Endothelial cell of hepatic sinusoid (primary cell): ENCODE measurements around the gene KPNB1.

Experiments
- in situ Hi-C: cut with HindIII; loops from 2 replicates; pipeline ENCODE4 v1.10.0; 2017; ENCODE audit warnings: low sequenced_read_pairs

The KPNB1 gene

DNA sequence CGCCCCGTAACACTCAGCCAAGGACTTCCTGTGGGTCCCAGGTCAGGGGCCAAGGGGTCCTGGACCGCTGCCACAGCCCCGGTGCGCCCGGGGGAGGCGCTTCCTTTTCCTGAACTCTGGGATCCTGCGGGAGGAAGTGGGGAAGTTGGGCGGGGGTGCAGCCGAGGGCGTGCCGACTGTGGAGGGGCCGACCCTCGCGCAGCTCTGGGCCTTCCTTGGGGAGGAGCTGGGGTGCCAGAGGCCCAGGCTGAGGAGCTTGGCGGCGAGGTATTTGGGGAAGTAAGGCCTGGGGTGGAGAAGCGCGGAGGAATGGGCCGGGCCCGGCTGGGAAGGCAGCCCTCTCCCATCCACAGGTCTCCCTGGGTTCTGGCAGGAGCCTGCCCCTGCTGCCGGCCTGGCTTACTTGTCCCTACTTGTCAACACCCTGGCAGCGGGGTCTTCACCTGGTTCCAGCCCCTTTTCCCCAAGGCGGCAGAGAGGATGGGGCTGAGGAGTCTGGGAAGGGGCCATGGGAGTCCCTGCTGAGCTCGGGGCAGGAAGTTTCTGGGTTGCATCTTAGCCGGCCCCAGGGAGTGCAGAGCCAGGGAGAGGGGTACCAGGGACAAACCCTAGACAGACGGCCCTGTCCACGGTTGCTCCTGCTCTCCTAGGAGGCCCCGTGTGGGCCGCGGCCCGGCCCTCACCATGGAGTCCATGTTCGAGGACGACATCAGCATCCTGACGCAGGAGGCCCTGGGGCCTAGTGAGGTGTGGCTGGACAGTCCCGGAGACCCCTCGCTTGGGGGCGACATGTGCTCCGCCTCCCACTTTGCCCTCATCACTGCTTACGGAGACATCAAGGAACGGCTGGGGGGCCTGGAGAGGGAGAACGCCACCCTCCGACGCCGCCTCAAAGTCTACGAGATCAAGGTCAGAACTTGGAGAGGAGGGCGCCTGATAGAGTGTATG, 46.0 kb downstream of the KPNB1 start:
- in situ Hi-C loops: no loop called here

DNA sequence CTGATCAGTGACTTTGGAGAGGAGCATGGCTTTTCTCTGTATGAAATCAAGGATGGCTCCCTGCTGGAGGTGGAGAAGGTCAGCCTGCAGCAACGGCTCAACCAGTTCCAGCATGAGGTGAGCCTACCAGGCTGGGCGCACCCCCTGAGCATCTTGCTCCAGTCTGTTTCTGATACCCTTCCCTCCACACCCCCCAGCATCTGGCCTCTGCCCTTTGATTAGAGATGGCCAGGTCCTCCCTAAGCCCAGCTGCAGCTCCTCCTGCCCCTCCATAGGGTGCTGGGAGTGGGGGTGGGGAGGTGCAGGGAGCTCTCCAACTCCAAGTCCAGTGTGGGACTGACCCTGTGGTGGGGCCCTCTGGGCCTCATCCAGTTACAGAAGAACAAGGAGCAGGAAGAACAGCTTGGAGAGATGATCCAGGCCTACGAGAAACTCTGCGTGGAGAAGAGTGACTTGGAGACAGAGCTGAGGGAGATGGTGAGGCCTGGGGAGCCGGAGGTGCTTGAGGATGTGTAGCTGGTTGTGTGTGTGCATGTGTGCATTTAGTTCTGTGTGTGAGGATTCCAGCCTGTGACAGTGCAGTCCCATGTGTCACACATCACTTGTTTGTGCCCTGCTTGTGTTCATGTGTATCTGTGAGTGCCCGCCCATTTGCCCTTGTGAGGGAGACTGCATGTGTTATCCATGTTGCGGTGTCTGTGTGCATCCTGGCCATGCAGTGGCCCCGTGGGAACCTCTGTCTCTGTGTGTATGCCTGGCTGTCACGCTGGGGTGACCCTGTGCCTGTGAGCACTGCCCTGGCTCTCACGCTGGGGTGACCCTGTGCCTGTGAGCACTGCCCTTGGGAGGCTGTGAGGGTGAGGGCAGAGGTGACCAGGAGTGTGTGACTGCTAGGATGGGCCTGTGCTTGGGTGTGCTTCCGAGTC, 47.3 kb downstream of the KPNB1 start:
- in situ Hi-C loops: no loop called here

DNA sequence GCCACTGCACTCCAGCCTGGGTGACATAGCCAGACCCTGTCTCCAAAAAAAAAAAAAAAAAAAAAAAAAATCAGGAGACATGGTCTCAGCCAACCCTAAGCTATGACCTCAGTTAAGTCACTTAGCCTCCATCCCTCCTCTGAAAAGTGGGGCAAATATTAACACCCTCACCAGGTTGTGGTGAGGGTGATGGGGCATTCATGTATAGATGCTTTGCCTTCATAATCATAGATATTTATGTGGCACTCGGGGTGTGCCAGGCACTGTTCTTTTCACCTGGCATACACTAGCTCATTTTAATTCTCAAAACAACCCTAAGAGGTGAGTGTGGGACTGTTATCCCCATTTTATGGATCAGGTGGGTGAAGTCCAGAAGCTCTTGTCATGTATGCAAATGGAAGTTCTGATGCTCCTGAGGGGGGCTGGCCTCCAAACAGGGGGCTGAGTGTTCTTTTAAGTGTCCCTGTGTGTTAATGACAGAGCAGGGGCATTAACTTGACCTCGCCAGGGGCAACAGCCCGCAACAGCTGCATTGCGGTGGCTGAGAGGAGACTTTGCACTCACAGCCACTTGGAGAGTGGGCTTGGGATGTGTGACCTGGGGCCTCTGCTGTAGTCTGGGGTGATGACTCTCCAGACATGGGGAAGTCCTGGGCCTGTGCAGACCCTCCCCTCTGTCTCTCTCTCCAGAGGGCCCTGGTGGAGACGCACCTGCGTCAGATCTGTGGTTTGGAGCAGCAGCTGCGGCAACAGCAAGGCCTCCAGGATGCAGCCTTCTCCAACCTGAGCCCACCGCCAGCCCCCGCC, 48.4 kb downstream of the KPNB1 start:
- in situ Hi-C loops: no loop called here

DNA sequence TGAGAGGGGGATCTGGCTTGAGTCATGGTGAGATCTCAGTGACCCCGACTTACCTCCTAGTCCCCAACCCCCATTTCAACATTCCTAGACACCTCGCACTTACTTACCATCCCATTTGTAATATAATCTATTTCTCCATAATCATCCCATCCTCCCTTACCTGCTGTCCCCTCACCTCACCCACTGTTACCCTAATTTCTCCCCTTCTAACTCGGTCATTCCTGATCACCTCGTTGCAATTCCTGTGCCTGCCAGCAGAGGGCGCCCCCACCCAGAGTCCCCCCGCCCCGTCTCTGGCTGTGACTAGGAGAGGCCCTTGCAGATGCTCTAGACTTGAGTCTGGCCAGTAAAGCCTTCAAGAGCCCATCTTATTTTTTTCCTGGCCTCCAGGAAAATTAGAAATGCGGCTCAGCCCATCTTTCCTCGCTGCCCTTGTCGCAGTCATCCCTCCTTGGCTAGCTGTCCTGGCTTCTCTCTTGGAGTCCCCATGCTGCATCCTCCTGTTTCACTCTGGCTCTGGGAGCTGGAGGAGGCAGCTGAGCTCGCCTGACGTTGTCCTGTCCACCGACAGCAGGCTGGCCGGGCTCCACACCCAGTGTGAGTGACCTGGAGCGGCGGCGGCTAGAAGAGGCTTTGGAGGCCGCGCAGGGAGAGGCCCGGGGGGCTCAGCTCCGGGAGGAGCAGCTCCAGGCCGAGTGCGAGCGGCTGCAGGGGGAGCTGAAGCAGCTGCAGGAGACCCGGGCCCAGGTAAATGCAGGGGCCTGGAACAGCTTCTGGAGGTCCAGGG, 49.2 kb downstream of the KPNB1 start:
- in situ Hi-C loops: no loop called here

DNA sequence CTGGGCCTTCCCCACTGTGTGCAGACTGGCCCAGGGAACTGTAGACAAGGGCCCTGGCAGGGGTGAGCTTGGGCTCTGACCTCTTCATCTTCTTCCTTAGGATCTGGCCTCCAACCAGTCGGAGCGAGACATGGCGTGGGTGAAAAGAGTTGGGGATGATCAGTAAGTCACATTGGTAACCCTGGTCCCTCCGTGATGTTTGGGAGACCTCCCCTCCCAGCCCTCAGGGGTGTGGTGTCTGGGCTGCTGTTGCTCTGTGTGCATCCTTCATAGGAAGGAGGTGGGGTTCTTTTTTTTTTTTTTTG, 49.8 kb downstream of the KPNB1 start:
- in situ Hi-C loops: no loop called here

DNA sequence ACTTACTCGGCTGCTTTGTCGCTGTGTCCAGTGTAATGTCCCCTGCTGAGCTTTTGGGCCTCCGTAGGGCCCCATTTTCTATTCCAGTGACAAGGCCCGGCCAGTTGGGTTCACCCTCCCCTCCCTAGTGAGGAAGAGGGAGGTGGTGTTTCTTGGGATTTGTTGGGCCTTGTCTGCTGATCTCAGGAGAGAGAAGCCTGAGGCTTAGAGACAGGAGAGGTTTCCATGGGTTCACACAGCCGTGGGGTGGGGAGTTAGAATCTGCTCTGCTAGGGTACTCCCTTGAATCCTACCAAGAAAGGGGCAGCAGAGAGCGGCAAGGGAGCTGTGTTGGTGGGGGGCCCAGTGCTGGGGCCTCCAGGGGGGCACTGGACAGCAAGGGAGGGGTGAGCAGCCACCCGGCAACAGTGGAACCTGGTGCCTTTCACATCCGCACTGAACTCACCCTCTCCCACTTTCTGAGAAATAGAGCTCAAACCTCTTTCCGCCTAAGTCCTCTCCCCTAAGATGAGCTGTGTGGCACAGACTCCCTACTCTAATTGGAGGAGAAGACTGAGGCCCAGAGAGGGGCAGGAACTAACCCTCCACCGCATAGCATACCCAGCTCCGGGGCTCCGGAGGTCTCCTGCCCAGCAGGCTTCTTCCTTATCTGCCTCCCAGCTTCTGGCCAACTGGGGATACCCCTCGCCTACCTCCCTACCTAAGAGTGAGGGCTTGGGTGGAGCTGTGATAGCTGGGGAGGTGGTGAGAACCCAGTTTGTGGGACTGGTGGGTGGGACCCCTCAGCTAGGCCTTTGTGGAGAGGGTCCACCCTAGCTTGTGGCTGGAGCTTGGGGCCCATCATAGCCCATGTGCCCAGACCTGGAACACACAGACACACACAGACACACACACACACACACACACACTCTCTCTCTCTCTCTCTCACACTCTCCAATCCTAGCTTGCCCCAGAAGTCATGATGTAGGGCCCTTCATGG, 51.0 kb downstream of the KPNB1 start:
- in situ Hi-C loops: no loop called here

DNA sequence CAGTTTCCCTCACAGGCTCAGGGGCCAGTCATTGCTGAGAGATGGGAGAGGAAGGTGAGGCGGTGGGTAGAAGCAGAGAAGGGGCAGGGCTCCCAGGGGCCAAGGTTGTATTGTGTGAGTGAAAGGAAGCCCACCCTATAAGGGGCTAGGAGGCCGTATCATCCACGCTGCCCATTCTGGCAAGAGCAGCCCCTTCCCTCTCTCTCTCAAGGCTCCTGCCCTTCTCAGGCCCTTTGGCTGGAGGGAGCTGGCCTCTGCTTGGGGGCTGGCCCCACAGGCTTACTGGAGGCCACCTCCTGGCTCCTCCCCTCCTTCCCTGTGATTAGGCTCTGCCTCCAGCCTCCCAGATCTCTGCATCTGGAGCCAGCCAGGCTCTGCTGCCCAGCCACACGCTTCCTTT, 51.9 kb downstream of the KPNB1 start:
- in situ Hi-C loops: no loop called here

DNA sequence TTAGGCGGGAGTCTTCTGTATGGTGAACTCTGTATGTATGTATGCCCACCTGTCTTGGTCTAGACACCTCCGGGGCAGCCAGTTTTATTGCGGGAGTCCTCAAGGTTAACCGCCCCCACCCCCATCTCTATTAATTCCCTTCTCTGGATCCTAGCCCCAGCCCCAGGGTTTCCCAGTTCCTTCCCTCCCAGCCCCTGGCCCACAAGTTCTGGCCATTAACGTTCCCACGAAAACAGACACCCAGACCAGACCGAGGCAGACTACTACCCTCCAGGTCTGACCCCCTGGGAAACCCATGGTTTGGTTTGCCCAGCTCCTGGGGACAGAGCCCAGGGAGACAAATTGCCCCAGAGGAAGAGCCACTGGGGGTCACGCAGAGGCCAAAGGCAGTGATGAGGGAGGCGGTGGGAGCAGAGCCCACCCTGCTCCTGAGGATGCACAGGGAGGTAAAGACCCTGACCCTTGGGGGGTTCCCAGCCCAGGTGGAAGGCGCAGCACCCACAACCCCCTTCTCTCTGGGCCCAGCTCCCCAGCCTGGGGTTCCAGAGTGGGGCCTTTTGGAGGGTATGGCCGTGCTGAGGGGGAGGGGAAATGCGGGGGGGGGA, 52.8 kb downstream of the KPNB1 start:
- in situ Hi-C loops: no loop called here

DNA sequence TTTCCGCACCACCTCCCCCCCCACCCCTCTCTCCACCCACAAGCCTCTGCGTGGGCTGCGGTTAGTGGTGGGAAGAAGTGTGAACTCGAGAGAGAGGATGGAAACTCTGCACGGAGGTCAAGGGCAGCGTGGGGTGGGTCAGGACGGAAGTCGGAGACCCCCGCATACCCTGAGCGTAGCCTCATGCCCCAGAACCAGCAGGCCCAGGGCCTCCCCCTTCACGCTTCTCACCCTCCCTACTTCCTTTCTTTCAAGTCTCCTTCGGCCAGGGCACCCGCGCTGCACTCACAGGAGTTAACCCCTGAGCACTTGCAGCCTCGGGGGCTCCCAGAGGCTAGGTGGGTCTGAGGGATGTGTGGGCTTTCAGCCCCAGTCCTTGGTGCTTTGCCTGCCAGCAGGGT, 53.5 kb downstream of the KPNB1 start:
- in situ Hi-C loops: no loop called here

DNA sequence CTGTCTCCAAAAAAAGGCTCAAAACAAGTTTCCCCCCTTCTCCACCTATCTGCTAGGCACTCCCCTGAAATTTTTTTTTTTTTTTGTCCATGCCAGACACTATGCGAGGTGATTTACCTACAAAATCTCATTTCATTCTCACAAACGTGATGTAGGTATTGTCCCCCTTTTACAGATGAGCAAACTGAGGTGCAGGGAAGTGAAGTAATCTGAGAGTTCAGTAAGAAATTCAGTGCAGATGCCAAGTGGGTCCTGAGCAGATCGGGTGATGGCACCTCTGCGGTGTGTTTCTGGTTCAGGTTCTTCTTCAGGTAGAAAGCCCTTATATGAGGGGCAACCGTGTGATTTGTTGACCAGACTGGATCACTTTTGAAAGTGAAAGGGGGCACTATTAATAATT, 54.0 kb downstream of the KPNB1 start:
- in situ Hi-C loops: no loop called here

DNA sequence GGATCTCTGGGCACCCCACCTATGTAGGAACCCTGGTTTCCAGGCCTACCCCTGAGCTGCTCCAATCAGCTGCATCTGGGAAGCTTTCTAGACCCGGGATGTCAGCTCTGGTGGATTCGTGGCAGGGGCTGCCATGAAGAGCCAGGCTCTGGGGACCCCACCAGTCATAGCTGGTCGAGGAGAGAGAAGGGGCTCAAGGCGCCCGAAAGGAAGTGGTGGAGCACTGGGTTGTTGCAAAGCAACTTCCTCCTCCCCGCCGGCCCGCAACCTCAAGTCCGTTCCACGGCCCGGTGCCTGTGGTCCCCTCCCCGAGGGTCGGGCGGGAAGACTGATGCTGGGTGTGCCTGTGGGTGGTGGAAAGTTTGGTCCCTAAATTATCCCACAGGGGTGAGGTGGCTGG, 54.4 kb downstream of the KPNB1 start:
- in situ Hi-C loops: no loop called here

DNA sequence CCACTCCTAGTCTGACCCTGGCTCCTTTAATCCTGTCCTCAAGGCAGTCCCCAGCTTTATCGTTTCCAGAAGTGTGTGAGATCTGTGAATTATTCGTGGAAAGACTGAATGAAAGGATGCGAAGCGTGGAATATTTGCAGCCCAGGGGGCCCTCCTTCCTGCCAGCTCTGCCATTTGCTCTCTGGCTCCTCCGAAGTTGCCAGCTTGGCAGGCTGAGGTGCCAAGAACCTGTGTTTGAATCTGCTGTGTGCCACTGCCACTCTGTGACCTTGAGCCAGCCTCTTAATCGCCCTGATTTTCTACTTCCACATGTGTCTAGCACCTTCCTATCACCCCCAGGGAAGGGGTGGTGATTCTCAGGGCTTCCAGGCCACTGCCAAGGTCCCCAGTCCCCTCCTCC, 55.0 kb downstream of the KPNB1 start:
- in situ Hi-C loops: no loop called here

DNA sequence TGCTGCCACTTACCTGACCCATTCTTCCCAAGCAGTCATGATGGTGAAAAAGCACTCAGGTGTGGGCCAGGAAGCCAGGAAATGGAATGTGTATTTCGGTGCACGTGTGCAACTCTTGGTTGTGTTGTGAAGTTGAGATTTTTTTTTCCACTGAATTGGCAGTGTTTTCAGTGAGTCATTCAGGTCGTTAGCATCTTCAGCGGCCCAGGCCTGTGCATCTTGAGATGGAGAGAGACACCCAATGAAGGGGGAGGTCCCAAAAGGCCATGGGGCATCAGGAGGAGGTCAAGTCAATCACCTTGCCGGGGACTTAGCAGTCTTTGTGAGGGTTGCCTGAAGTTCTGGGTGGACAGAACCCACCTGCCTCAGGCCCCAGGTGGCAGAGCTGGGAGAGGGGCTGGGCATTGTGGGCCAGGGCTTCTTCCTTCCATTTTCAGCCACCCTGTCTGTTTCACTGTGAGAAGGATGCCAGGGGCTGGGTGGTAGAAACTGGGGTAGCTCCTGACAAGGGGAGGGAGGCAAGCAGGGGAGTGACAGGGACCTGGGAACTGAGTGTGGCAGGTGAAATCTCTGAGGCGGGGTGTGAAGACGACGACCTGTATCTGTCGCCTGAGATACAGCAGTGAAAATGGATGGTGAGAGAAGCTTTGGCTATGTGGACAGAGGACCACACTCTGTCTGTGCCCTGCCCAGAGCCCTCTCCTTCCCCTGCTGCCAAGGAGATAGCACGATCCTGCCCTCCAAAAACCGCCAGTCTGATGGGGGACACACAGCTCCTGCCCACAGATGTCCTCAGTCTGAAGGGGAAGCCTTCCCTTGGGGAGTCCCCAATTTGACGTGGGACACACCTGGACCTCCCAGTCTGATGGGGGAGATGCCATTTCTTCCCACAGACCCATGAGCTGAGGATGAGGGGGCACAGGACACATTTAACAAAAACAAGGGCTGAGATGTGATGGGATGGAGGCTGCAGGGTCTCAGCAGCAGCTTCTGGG, 56.1 kb downstream of the KPNB1 start:
- in situ Hi-C loops: no loop called here

DNA sequence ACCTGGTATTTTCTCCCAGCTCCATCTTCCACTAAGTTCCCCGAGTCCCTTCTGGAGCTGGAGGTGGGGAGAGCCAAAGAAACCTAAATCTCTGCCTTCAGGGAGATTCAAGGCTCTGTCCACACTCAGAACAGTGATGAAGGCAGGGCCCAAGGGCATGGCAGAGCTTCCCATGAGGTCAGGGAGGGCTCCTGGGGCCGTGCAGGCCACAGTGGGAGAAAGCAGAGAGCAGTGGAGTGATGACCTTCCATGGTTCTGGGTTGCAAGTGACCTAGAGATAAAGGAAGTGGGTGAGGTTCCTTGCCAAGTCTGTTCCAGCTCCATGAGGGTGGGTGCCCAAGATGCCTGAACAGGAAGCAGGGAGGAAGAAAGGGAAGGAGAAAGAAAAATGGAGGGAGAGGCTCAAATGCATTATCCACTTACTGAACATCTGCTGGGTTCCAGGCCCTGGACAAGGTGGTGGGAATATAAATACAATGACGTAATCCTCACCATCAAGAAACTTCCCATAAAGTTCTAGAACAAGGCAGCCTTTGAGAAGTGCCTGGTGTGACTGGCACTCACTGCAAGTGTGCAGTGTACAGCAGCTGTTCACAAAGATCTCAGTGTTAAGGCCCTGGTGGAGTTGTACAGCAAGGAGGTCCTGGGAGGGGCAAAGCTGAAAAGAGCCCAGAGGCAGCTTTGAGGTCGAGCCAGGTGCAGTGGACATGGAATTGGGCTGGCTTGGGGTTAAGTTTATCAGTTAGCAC, 57.5 kb downstream of the KPNB1 start:
- in situ Hi-C loops: no loop called here

DNA sequence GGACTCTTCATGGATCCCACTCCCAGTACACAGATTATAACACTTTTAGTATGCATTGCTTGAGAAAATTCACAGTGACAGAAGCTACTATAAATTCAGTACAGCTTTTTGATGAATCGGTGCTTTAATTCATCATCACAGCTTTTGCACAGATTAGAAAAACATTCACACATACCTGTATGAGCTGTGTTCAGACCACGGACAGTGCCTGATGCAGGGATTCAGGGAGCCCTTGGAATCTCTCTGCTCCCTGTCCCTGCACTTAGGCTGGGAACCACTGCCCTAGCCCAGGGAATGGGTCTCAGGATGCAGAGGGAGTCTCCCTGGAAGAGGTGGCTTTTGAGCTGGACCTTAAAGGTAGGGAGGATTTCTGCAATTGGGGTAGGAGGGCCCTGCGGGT, 58.2 kb downstream of the KPNB1 start:
- in situ Hi-C loops: no loop called here

DNA sequence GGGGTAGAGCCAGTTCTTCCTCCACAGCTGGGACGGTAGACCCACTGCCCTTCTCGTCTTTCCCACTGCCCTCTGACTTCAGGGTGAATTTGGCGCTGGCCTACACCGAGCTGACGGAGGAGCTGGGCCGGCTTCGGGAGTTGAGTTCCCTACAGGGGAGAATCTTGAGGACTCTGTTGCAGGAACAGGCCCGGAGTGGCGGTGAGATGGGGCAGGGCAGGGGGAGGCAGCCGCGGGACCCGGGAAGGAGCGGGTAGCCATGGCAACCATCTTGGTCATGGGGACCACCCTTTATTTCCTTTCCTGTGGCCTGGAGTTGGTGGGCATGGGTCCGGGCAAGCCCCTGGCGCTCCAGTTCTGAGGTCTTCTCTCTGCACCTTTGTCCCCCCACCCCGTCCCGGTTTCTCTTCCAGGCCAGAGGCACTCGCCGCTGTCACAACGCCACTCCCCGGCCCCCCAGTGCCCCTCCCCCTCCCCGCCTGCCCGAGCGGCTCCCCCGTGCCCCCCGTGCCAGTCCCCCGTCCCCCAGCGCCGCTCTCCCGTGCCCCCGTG, 58.7 kb downstream of the KPNB1 start:
- in situ Hi-C loops: no loop called here
